GM03348 (cell line): ENCODE measurements around the gene SCLT1.
"Not testable (repeated sequence)": the region's sequence is repeated elsewhere in the genome, so short reads cannot be mapped to it uniquely, and the experiment has no call there.

Experiments used
- DNase-seq: peaks from one replicate; pipeline ENCODE4 v3.0.0; 2012; ENCODE audit warnings: low spot score

Gene SCLT1

GRCh38 chr4:129093191-129093920 lies at the start of gene SCLT1:
TSS of gene SCLT1 (minus strand) at chr4:129093539. CDS start at chr4:129093103, 436 bp downstream.
- peak; percentile 96 for DNase-seq

- DNase-seq: no peak
Measured at GRCh38 chr4:129140521-129140920, 47.2 kb upstream of the SCLT1 start.

- DNase-seq: no peak
Measured at GRCh38 chr4:129138810-129139496, 45.6 kb upstream of the SCLT1 start.

GRCh38 chr4:129136433-129136832 lies 43.1 kb upstream of the SCLT1 start:
- no peak for DNase-seq

DNA sequence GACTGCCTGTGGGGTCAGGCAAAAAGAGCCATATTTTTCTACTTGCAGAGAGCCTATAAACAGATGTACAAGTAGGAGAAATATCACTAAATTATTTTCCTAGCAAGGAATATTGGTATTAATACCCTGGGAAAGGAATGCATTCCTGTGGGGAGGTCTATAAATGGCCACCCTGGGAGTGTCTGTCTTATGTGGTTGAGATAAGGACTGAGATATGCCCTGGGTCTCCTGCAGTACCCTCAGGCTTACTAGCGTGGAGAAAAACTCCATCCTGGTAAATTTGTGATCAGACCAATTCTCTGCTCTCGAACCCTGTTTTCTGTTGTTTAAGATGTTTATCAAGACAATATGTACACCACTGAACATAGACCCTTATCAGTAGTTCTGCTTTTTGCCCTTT lies 38.0 kb upstream of the SCLT1 start:
- DNase-seq: no peak

DNA sequence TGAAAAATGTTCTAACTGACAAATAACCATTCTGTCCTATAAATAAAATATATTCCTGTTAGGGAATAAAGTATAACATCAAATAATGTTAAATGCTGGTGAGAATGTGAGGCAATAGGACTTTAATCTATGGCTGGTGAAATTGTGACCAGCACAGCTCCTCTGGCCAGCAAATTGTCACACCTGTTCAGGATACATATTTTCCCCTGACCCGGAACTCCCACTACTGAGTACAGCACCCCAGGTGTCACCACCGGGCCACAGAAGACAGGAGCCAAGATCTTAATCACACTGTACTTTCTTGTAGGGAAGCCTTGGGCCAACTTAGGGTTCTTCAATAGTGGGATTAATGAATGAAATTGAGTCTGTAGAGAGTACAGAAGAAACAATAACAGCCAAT lies 35.8 kb upstream of the SCLT1 start:
- no peak for DNase-seq

DNA sequence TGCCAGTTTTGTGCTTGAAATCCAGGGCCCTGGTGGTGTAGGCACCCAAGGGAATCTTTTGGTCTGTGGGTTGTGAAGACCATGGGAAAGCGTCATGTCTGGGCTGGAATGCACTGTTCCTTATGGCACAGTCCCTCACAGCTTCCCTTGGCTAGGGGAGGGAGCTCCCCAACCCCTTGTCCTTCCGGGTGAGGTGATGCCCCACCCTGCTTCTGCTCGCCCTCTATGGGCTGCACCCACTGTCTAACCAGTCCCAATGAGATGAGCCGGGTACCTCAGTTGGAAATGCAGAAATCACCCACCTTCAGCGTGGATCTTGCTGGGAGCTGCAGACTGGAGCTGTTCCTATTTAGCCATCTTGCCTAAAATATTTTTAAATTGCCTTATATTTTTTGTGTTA lies 33.3 kb upstream of the SCLT1 start:
- not testable (repeated sequence) for DNase-seq

DNA sequence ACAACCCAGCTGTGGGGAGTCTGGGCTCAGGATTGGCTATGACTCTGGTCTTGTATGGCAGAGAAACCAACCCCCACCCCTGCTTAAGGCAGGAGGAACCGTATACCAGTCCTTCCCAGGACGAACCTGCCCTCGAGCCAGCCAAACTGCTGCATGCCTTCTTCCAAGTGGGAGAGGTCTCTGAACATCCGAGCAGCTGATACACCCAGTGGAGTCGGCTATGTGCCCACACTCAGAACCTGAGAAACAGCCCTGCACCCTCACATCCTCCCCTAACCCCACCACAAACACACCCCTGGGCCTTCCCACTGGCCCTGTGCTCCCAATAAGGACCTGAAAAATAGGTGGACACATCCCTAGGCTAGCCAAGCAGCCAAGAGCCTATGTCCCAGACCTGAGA lies 24.4 kb upstream of the SCLT1 start:
- no peak for DNase-seq

- DNase-seq: no peak
Measured at GRCh38 chr4:129113919-129114318, 20.6 kb upstream of the SCLT1 start.

DNA sequence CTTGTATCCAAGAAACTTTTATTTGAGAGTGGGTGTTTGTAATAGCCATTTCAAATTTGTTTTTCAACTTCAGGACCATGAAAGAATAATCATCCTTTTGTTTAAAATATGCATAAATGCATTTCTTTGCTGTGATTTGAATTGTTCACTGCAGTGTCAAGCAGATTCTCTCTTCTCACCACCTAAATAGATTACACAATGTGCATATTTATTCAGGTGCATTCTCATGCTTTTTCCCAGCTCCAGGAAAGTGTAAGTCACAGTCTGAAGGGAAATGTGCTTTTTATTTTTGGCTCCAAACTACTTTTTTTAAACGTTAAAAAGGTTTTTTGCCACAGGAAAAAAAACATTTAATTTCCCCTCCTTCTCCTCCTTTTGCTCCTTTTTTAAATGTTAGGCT lies 20.1 kb upstream of the SCLT1 start:
- DNase-seq: no peak

DNA sequence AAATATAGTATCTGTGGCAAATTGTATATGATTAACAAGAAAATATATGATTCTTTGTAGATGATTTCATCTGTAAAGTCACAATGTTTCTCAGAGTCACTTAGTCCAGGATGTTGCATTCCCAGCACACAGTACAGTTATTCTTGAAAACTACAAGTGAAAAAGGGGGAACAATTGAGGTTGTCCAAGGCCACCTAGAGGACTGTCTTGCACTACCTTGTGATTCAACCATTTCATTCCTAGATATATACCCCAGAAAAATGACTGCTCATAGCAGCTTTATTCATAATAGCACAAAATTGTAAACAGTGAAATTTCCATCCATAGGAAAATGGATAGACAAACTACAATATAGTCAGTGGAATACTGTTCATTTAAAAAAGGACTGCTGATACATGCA lies 18.6 kb upstream of the SCLT1 start:
- DNase-seq: no peak

DNA sequence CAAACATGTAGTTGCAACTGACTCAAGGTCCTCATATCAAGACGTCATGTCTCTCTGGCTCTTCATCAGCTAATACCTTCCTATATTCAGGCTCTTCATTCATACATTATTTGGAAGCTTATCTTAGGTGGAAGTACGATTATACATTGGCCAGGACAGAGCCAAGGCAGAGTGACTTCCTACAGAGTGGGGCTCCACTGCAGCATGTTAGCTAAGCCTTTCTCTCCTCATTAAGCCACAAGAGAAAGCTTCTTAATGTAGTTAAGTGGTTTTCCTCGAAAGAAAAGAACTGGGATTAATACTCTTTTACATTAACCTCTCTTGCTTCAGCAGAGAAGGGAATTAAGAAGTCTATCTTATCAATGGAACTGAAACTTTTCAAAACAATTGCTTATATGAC lies 17.6 kb upstream of the SCLT1 start:
- DNase-seq: no peak

- DNase-seq: no peak
Measured at GRCh38 chr4:129109965-129110824, 16.9 kb upstream of the SCLT1 start.

- no peak for DNase-seq
Measured at GRCh38 chr4:129098531-129099001, 5.2 kb upstream of the SCLT1 start.

GRCh38 chr4:129095811-129096454 lies 2.6 kb upstream of the SCLT1 start, which contains the start of gene C4orf33:
TSS of gene C4orf33 (plus strand) at chr4:129096152. CDS start at chr4:129102611, 6,459 bp downstream.
- peak; percentile 83 for DNase-seq

- no peak for DNase-seq
Measured at GRCh38 chr4:129094347-129094746, 1.0 kb upstream of the SCLT1 start.

DNA sequence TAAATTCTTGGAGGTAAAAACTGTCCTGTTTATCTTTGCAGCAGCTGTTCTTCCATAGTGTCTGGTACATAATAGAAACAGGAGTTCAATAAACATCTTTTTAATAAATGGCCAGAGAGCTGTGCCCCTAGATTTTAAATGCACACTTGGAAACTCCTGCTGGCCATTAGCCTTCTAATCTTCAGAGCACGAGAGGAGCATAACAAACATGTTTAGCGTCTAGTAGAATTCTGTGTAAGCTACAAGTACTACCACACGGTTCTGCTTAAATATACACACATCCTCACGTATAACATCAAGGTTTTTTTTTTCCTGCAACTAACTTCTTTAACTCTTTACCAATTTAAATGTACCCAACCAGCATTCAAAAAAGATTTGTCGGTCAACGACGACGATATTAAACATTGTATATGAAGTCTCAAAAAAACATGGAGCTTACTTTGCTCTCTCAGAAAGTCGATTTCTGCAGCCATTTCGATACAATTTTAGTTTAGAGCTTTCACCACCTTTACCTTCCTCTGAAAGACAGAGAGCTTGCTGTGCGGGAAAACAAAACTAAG lies 628 bp downstream of the SCLT1 start:
- peak; percentile 20 for DNase-seq

DNA sequence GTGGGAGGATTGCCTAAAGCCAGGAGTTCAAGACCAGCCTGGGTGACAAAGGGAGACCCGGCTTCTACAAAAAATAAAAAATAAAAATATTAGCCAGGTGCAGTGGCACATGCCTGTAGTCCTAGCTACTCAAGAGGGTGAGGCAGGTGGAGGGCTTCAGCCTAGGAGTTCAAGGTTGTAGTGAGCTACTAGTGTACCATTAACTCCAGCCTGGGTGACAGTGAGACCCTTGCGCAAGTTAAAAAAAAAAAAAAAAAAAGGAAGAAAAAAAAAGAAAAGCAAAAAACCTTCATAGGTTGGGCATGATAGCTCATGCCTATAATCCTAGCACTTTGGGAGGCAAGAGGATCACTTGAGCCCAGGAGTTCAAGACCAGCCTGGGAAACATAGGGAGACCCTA lies 5.8 kb downstream of the SCLT1 start:
- no peak for DNase-seq

DNA sequence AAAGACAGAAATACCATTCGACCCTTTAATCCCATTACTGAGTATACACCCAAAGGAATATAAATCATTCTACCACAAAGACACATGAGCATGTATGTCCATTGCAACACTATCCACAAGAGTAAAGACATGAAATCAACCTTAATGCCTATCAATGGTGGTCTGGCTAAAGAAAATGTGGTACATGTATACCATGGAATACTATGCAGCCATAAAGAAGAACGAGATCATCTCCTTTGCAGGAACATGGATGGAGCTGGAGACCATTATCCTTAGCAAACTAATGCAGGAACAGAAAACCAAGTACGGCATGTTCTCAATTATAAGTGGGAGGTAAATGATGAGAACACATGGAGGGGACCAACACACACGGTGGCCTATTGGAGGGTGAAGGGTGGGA lies 7.9 kb downstream of the SCLT1 start:
- DNase-seq: no peak

GRCh38 chr4:129082302-129082701 lies 11.0 kb downstream of the SCLT1 start:
- no peak for DNase-seq

DNA sequence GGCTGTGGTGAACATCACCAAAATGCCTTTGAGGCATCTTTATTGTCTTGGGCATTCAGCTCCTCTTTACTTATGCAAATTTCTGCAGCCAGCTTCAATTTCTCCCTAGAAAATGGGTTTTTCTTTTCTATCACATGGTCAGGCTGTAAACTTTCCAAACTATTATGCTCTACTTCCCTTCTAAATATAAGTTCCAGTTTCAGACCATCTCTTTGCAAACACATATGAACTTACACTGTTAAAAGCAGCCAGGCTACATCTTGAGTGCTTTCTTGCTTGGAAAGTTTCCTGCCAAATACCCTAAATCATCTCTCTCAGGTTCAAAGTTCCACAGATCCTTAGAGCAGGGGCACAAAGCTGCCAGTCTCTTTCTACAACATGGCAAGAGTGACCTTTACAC lies 13.2 kb downstream of the SCLT1 start:
- DNase-seq: no peak

- DNase-seq: no peak
Measured at GRCh38 chr4:129077326-129077725, 16.0 kb downstream of the SCLT1 start.
